Measurements from ENCODE around the gene ZNF740.
"Not testable (repeated sequence)": the region's sequence is repeated elsewhere in the genome, so short reads cannot be mapped to it uniquely, and the experiment has no call there.

ZNF740 gene

GRCh38 chr12:53160673-53161072 lies 19.8 kb upstream of the ZNF740 start:
- no peaks in the 10 kb centered on the region for H3K27me3 ChIP-seq
- no peaks in the 10 kb centered on the region for H3K36me3 ChIP-seq
- DNase-seq, result no peak
- H3K4me1 ChIP-seq, result no peaks in the 10 kb centered on the region
- no peak overlapping the region for H3K4me3 ChIP-seq (ENCODE audit: low read depth, low read length)
- no peaks in the 10 kb centered on the region for H3K9me3 ChIP-seq
- no peak for TF ChIP-seq CTCF (IDR thresholded peaks at IDR 0.05; ENCODE audit: low read depth, low read length)

- Histone ChIP-seq H3K4me1 (no peaks in the 10 kb centered on the region), H3K36me3 (no peaks in the 10 kb centered on the region), H3K4me3 (ENCODE audit: low read depth, low read length) (no peak overlapping the region), H3K27me3 (no peaks in the 10 kb centered on the region), H3K9me3 (no peaks in the 10 kb centered on the region)
- TF ChIP-seq CTCF (IDR thresholded peaks at IDR 0.05; ENCODE audit: low read depth, low read length), result no peak
- no peak for DNase-seq
Observed at GRCh38 chr12:53161119-53161911, 19.2 kb upstream of the ZNF740 start.

GRCh38 chr12:53163008-53163407 lies 17.5 kb upstream of the ZNF740 start:
- H3K27me3 ChIP-seq; H3K4me3 ChIP-seq (ENCODE audit: low read depth, low read length); DNase-seq; H3K36me3 ChIP-seq; H3K9me3 ChIP-seq; H3K4me1 ChIP-seq: not testable (repeated sequence)

- no peaks in the 10 kb centered on the region for H3K27me3 ChIP-seq
- H3K36me3 ChIP-seq, result no peaks in the 10 kb centered on the region
- H3K4me1 ChIP-seq, result peaks cover 11% of the 10 kb centered on the region
- DNase-seq, result no peak
- no peak overlapping the region for H3K4me3 ChIP-seq (ENCODE audit: low read depth, low read length)
- no peaks in the 10 kb centered on the region; the same call in 1 of the 2 replicates for H3K9me3 ChIP-seq
- TF ChIP-seq CTCF (IDR thresholded peaks at IDR 0.05; ENCODE audit: low read depth, low read length), result no peak
Observed at GRCh38 chr12:53166837-53167236, 13.7 kb upstream of the ZNF740 start.

- H3K27me3 ChIP-seq, result no peaks in the 10 kb centered on the region
- no peak overlapping the region for H3K4me3 ChIP-seq (ENCODE audit: low read depth, low read length)
- H3K9me3 ChIP-seq, result no peaks in the 10 kb centered on the region; the same call in 1 of the 2 replicates
- no peak for DNase-seq
- H3K36me3 ChIP-seq, result no peaks in the 10 kb centered on the region
- H3K4me1 ChIP-seq, result peaks cover 19% of the 10 kb centered on the region
- TF ChIP-seq CTCF (IDR thresholded peaks at IDR 0.05; ENCODE audit: low read depth, low read length), result no peak
Observed at GRCh38 chr12:53169644-53170043, 10.9 kb upstream of the ZNF740 start.

- H3K36me3 ChIP-seq, result no peaks in the 10 kb centered on the region
- no peaks in the 10 kb centered on the region for H3K27me3 ChIP-seq
- H3K4me1 ChIP-seq, result peaks cover 24% of the 10 kb centered on the region
- no peak for TF ChIP-seq CTCF (IDR thresholded peaks at IDR 0.05; ENCODE audit: low read depth, low read length)
- no peaks in the 10 kb centered on the region; the same call in 1 of the 2 replicates for H3K9me3 ChIP-seq
- no peak overlapping the region for H3K4me3 ChIP-seq (ENCODE audit: low read depth, low read length)
- DNase-seq, result no peak
Observed at GRCh38 chr12:53170215-53170614, 10.3 kb upstream of the ZNF740 start.

All from BE2C (cell line).